K562 (cell line): Measurements from ENCODE around the gene RAB4B. TPM values are rescaled to one million over a fixed set of nuclear protein-coding genes. Genes with fewer than 3 reads are reported as not detected.
A peak's percentile ranks its signal among the peaks of the same experiment; 100 is the strongest.

Experiments used
- CBX3 ChIP-seq, 2 experiments: IDR thresholded peaks; 1 replicate in 1 of 2; 2 replicates in 1 of 2; pipeline ENCODE4 v1.6.1; 2012; ENCODE audit warnings: inconsistent platforms in 2 of 2, low read length in 2 of 2, borderline replicate concordance in 1 of 2, control low read depth in 1 of 2
- COPS2 ChIP-seq: fragments of 450-650 bp; conservative IDR thresholded peaks from 2 replicates; pipeline ENCODE4 v1.6.1; 2016; ENCODE audit warnings: mild to moderate bottlenecking, moderate library complexity
- FOS ChIP-seq: IDR thresholded peaks from 3 replicates; pipeline ENCODE4 v1.6.1; 2011; ENCODE audit not compliant: insufficient read length; ENCODE audit errors: extremely low read depth
- HES1 ChIP-seq: fragments of 450-650 bp; IDR thresholded peaks from 2 replicates; pipeline ENCODE4 v1.6.1; 2016; ENCODE audit warnings: low read depth, mild to moderate bottlenecking, moderate library complexity
- KLF13 ChIP-seq: fragments of 450-650 bp; IDR thresholded peaks from 2 replicates; pipeline ENCODE4 v1.6.1; 2016; ENCODE audit warnings: missing genetic modification characterization, low read depth, mild to moderate bottlenecking, missing compliant biosample characterization, moderate library complexity, borderline replicate concordance
- KLF6 ChIP-seq: fragments of 250-450 bp; sonication (Bioruptor Pico); IDR thresholded peaks from 2 replicates; pipeline ENCODE4 v1.4.0; 2020; ENCODE audit warnings: mild to moderate bottlenecking, moderate library complexity, borderline replicate concordance
- NFXL1 ChIP-seq: fragments of 450-650 bp; formaldehyde crosslinking; IDR thresholded peaks from 2 replicates; pipeline ENCODE4 v1.4.0; 2021; ENCODE audit warnings: mild to moderate bottlenecking
- PHB ChIP-seq: fragments of 250-450 bp; sonication (Bioruptor Pico); IDR thresholded peaks from 2 replicates; pipeline ENCODE4 v1.5.0; 2021
- POLR2AphosphoS2 ChIP-seq: IDR thresholded peaks from 2 replicates; pipeline ENCODE4 v1.6.1; 2012; ENCODE audit warnings: low read length, improper control_type of control experiment
- POU5F1 ChIP-seq: fragments of 150-350 bp; IDR thresholded peaks from 2 replicates; pipeline ENCODE4 v1.6.1; 2014; ENCODE audit warnings: borderline replicate concordance, low read length, low read depth, mild to moderate bottlenecking; ENCODE audit not compliant: partially characterized antibody
- RHOXF2B ChIP-seq: fragments of 250-450 bp; sonication (Bioruptor Pico); conservative IDR thresholded peaks from 2 replicates; pipeline ENCODE4 v1.5.1; 2021
- RNF219 ChIP-seq: fragments of 250-450 bp; sonication (Bioruptor Pico); IDR thresholded peaks from 2 replicates; pipeline ENCODE4 v1.5.0; 2022; ENCODE audit warnings: mild to moderate bottlenecking
- SIRT6 ChIP-seq: IDR thresholded peaks from one replicate; pipeline ENCODE4 v1.6.1; 2012; ENCODE audit warnings: low read depth, mild to moderate bottlenecking, control low read depth, inconsistent platforms, low read length, moderate library complexity
- ZBTB2 ChIP-seq: fragments of 450-650 bp; IDR thresholded peaks from 2 replicates; pipeline ENCODE4 v1.6.1; 2016; ENCODE audit warnings: antibody characterized with exemption
- ZMIZ1 ChIP-seq, 2 experiments: fragments of 150-350 bp in 1 of 2; IDR thresholded peaks; 2 replicates each; pipeline ENCODE4 v1.6.1; 2012 to 2016; ENCODE audit warnings: low read depth in 2 of 2, low read length in 2 of 2, mild to moderate bottlenecking in 1 of 2, moderate library complexity in 1 of 2
- ZNF263 ChIP-seq: sonication (generic); formaldehyde crosslinking; IDR thresholded peaks from 2 replicates; pipeline ENCODE4 v1.8.0; 2022; ENCODE audit warnings: mild to moderate bottlenecking, missing genetic modification reagents, borderline replicate concordance
- ZNF354B ChIP-seq: fragments of 250-450 bp; sonication (Bioruptor Pico); IDR thresholded peaks from 2 replicates; pipeline ENCODE4 v1.4.0; 2020
- ZNF655 ChIP-seq: fragments of 250-450 bp; sonication (Bioruptor Pico); IDR thresholded peaks from 2 replicates; pipeline ENCODE4 v1.5.0; 2021
- ZNF780A ChIP-seq: fragments of 250-450 bp; sonication (Bioruptor Pico); IDR thresholded peaks from 2 replicates; pipeline ENCODE4 v1.5.0; 2021; ENCODE audit warnings: mild to moderate bottlenecking
- polyA plus RNA-seq, 8 experiments: library from polyadenylated mRNA; depleted of rRNA in 4 of 8; stranded (reverse) in 5 of 8; unstranded in 3 of 8; fragments of >200 nt; fragmentation: Nextera tagmentation in 2 of 8; fragmentation: Illumina TruSeq in 1 of 8; extraction: Ambion mirVana in 2 of 8; extraction: Trizol in 1 of 8; gene quantifications; 2 replicates each; pipeline versions ENCODE4 v1.2.1 to v1.2.3, GENCODE V29; 2011 to 2014; ENCODE audit warnings: inconsistent platforms in 1 of 8, missing spikeins in 1 of 8
- total RNA-seq, 7 experiments: library from RNA; depleted of rRNA in 6 of 7; stranded (reverse); fragments of >200 nt in 6 of 7; fragmentation: Illumina TruSeq in 2 of 7; extraction: Trizol in 2 of 7; gene quantifications; 2 replicates each; pipeline versions ENCODE4 v1.2.1 to v1.2.3, GENCODE V29; 2011 to 2021; ENCODE audit warnings: low replicate concordance in 1 of 7

The RAB4B gene
- total and polyA plus RNA-seq, 9 of the 15 experiments (the other 6 are each of a cell fraction or from before 2014, with no cell fraction given): 0.28 to 20.4 (median 9.0) TPM

GRCh38 chr19:40777937-40778705 lies at the start of gene RAB4B (continued):
- TF ChIP-seq ZMIZ1 (IDR thresholded peaks at IDR 0.05; ENCODE audit: low read depth in 2 of 2, low read length in 2 of 2): no peak
- TF ChIP-seq CBX3 (IDR thresholded peaks at IDR 0.05; ENCODE audit: borderline replicate concordance in 1 of 2, low read length in 2 of 2): no peak
- no peak for TF ChIP-seq POU5F1
- TF ChIP-seq ZNF354B (CRISPR knock-in tag): no peak
- TF ChIP-seq KLF6 (CRISPR knock-in tag): no peak
- no peak for TF ChIP-seq RHOXF2B (CRISPR knock-in tag)
- no peak for TF ChIP-seq PHB
- TF ChIP-seq ZNF780A (CRISPR knock-in tag): no peak
- no peak for TF ChIP-seq SIRT6
- TF ChIP-seq KLF13 (tag): peak; percentile 64; the same call in 1 of the 2 replicates
- no peak for TF ChIP-seq ZBTB2
- peak; percentile 98 for TF ChIP-seq FOS
- TF ChIP-seq NFXL1 (CRISPR knock-in tag): no peak
- no peak for TF ChIP-seq POLR2AphosphoS2
- TF ChIP-seq ZNF263 (CRISPR knock-in tag): no peak; the same call in 1 of the 2 replicates
- TF ChIP-seq ZNF655 (CRISPR knock-in tag): no peak
- TF ChIP-seq RNF219 (CRISPR knock-in tag): no peak
- no peak for TF ChIP-seq COPS2
- no peak for TF ChIP-seq HES1
